HepG2 (cell line): Measurements from ENCODE around the gene CRAT. TPM values are rescaled to one million over a fixed set of nuclear protein-coding genes. Genes with fewer than 3 reads are reported as not detected.

Experiments
- CC2D1A ChIP-seq: sonication (generic); formaldehyde crosslinking; IDR thresholded peaks from 2 replicates; pipeline ENCODE4 v1.8.1; 2023; ENCODE audit warnings: mild to moderate bottlenecking, missing genetic modification reagents
- CCDC6 ChIP-seq: sonication (generic); formaldehyde crosslinking; IDR thresholded peaks from 2 replicates; pipeline ENCODE4 v1.8.1; 2022; ENCODE audit warnings: mild to moderate bottlenecking, missing genetic modification reagents, moderate library complexity
- MLXIP ChIP-seq: sonication (generic); formaldehyde crosslinking; IDR thresholded peaks from 2 replicates; pipeline ENCODE4 v1.9.0; 2021; ENCODE audit warnings: missing genetic modification reagents, borderline replicate concordance
- RAD21 ChIP-seq: fragments of 450-650 bp; formaldehyde crosslinking; IDR thresholded peaks from 2 replicates; pipeline ENCODE4 v1.5.0; 2020; ENCODE audit warnings: mild to moderate bottlenecking
- ZNF318 ChIP-seq: sonication (generic); formaldehyde crosslinking; IDR thresholded peaks from 2 replicates; pipeline ENCODE4 v1.4.0; 2020; ENCODE audit warnings: mild to moderate bottlenecking, missing genetic modification reagents
- ZNF574 ChIP-seq: sonication (generic); formaldehyde crosslinking; IDR thresholded peaks from 2 replicates; pipeline ENCODE4 v1.4.0; 2020; ENCODE audit warnings: missing genetic modification reagents
- ZSCAN31 ChIP-seq: sonication (generic); formaldehyde crosslinking; IDR thresholded peaks from 2 replicates; pipeline ENCODE4 v1.5.0; 2020; ENCODE audit warnings: low read depth, mild to moderate bottlenecking, missing genetic modification reagents
- ZZZ3 ChIP-seq: sonication (generic); formaldehyde crosslinking; IDR thresholded peaks from 2 replicates; pipeline ENCODE4 v1.4.0; 2020; ENCODE audit warnings: missing genetic modification reagents, mild to moderate bottlenecking, borderline replicate concordance
- polyA plus RNA-seq, 8 experiments: library from polyadenylated mRNA; depleted of rRNA in 3 of 8; stranded (reverse) in 7 of 8; unstranded in 1 of 8; fragments of >200 nt; fragmentation: Illumina TruSeq in 4 of 8; extraction: Trizol in 4 of 8; gene quantifications; 2 replicates each; pipeline versions ENCODE4 v1.2.1 to v1.2.3, GENCODE V29; 2011 to 2016; ENCODE audit warnings: low read depth in 4 of 8, missing spikeins in 1 of 8, mixed read lengths in 1 of 8; ENCODE audit not compliant: insufficient read depth in 1 of 8
- total RNA-seq, 5 experiments: library from RNA; depleted of rRNA; stranded (reverse); fragments of >200 nt; fragmentation: Illumina TruSeq; extraction: Trizol; gene quantifications; 2 replicates each; pipeline ENCODE4 v1.2.3, GENCODE V29; 2016; ENCODE audit warnings: low read depth in 1 of 5
- TF ChIP-seq, protein P1 (sequence below): sonication (generic); formaldehyde crosslinking; conservative IDR thresholded peaks from 2 replicates; pipeline ENCODE4 v1.4.0; 2020; ENCODE audit warnings: mild to moderate bottlenecking, missing genetic modification reagents, moderate library complexity

CRAT gene
- total and polyA plus RNA-seq, 2 of the 13 experiments (the other 11 are each of a cell fraction or from before 2014, with no cell fraction given) = 26.1 to 26.6 TPM

DNA sequence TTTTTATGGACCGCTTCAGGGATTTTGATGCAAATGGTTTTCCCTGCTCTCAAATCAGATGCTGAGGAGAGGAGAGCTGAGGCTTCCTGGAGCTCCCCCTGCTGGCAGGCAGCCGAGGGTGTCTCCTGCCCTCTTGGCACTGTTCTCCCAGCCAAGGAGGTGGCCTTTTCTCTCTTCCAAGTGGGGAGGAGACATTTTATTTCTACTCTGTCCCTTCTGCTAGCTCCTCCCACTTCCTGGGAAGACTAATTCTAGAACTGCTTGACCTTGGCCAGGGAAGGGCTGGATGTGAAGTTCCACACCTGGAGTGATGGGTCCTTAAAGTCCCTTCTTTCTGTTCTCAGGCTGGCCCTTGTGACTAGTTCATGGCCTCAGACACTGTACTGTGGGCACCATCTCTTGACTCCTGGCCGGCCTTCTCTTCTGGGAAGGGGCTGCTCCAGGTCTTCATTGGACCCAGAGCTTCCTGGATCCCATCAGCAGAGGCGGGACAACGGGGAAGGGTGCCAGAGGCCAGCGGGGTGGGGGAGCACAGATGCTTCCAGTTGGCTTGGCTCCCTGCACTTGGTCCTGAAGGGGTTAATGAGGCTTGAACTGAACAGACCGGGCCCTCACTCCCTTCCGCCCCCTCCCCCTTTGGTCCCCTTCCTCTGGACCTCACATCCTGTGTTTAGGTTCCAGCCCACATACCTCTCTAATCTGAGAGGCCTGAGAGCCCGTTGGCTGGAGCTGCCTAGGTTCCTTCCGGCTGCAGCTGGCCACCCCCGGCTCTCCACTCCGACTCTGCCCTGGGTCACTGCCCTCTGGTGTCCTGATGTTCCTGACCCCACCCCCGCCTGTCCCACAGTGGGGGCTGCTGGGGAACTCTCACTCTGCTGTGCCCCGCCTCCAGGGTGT lies 32.7 kb upstream of the CRAT start (continued):
- no peak for TF ChIP-seq ZNF318
- TF ChIP-seq ZSCAN31 (CRISPR knock-in tag) = no peak
- no peak for TF ChIP-seq CC2D1A (CRISPR knock-in tag)
- peak; percentile 45; the same call in 1 of the 2 replicates for TF ChIP-seq RAD21 (CRISPR knock-in tag)
- no peak for TF ChIP-seq ZZZ3 (CRISPR knock-in tag)
- TF ChIP-seq MLXIP = no peak
- TF ChIP-seq CCDC6 (CRISPR knock-in tag) = no peak
- no peak for TF ChIP-seq ZNF574 (CRISPR knock-in tag)
- TF ChIP-seq, protein P1, sequence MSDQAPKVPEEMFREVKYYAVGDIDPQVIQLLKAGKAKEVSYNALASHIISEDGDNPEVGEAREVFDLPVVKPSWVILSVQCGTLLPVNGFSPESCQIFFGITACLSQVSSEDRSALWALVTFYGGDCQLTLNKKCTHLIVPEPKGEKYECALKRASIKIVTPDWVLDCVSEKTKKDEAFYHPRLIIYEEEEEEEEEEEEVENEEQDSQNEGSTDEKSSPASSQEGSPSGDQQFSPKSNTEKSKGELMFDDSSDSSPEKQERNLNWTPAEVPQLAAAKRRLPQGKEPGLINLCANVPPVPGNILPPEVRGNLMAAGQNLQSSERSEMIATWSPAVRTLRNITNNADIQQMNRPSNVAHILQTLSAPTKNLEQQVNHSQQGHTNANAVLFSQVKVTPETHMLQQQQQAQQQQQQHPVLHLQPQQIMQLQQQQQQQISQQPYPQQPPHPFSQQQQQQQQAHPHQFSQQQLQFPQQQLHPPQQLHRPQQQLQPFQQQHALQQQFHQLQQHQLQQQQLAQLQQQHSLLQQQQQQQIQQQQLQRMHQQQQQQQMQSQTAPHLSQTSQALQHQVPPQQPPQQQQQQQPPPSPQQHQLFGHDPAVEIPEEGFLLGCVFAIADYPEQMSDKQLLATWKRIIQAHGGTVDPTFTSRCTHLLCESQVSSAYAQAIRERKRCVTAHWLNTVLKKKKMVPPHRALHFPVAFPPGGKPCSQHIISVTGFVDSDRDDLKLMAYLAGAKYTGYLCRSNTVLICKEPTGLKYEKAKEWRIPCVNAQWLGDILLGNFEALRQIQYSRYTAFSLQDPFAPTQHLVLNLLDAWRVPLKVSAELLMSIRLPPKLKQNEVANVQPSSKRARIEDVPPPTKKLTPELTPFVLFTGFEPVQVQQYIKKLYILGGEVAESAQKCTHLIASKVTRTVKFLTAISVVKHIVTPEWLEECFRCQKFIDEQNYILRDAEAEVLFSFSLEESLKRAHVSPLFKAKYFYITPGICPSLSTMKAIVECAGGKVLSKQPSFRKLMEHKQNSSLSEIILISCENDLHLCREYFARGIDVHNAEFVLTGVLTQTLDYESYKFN (CRISPR knock-in tag) = 0 out of 2 replicates have a peak, but pooled peaks have one; percentile 17
